ENCODE measurements around the gene SP6.

- TF ChIP-seq CTCF (IDR thresholded peaks at IDR 0.05; ENCODE audit: low read depth, low read length): no peak
- no peak for TF ChIP-seq EZH2phosphoT487 (IDR thresholded peaks at IDR 0.05; ENCODE audit: low read depth)
Measured at GRCh38 chr17:47801906-47802305, 49.1 kb downstream of the SP6 start.

Measured in OCI-LY3 (cell line).